NT2/D1 (cell line): ENCODE data around the gene EVPLL.
"Not testable (repeated sequence)": the region's sequence is repeated elsewhere in the genome, so short reads cannot be mapped to it uniquely, and the experiment has no call there.

Experiments used
- DNase-seq: peaks from one replicate; pipeline ENCODE4 v3.0.0-alpha.2; 2011; ENCODE audit warnings: low read depth, low spot score
- H3K27me3 ChIP-seq: 2 replicates; pipeline ENCODE4 v1.6.0; 2011; ENCODE audit warnings: mild to moderate bottlenecking; ENCODE audit not compliant: insufficient read length, insufficient read depth
- H3K36me3 ChIP-seq: 2 replicates; pipeline ENCODE4 v1.6.1; 2011; ENCODE audit warnings: mild to moderate bottlenecking, low read length, mixed read lengths; ENCODE audit not compliant: insufficient read depth, insufficient read length
- H3K4me1 ChIP-seq: 2 replicates; pipeline ENCODE4 v1.5.1; 2011; ENCODE audit not compliant: insufficient read depth, insufficient read length
- H3K4me3 ChIP-seq: 2 replicates; pipeline ENCODE4 v1.5.1; 2011; ENCODE audit warnings: low read depth; ENCODE audit not compliant: insufficient read length
- H3K9ac ChIP-seq: 2 replicates; pipeline ENCODE4 v1.6.0; 2011; ENCODE audit warnings: low read depth; ENCODE audit not compliant: insufficient read length
- H3K9me3 ChIP-seq: 2 replicates; pipeline ENCODE4 v1.5.1; 2011; ENCODE audit warnings: mild to moderate bottlenecking, low read length; ENCODE audit not compliant: insufficient read depth
- SUZ12 ChIP-seq: IDR thresholded peaks from 2 replicates; pipeline ENCODE4 v1.6.1; 2011; ENCODE audit not compliant: insufficient read length, insufficient read depth; ENCODE audit errors: extremely low read depth
- YY1 ChIP-seq: IDR thresholded peaks from 2 replicates; pipeline ENCODE4 v1.6.1; 2011; ENCODE audit not compliant: insufficient read length, insufficient read depth
- ZNF274 ChIP-seq: IDR thresholded peaks from 2 replicates; pipeline ENCODE4 v1.6.1; 2011; ENCODE audit warnings: mild to moderate bottlenecking, low read depth, low read length

EVPLL gene

GRCh38 chr17:18368946-18369345 lies 8.6 kb upstream of the EVPLL start:
- Histone ChIP-seq H3K4me1 (no peaks in the 10 kb centered on the region), H3K9me3 (no peaks in the 10 kb centered on the region), H3K4me3 (no peak overlapping the region), H3K36me3 (no peaks in the 10 kb centered on the region), H3K9ac (no peak overlapping the region), H3K27me3 (no peaks in the 10 kb centered on the region)
- DNase-seq: no peak
- TF ChIP-seq YY1: no peak
- no peak for TF ChIP-seq SUZ12
- no peak for TF ChIP-seq ZNF274

GRCh38 chr17:18370761-18371160 lies 6.8 kb upstream of the EVPLL start:
- no peaks in the 10 kb centered on the region for H3K4me1 ChIP-seq
- peaks cover 7% of the 10 kb centered on the region for H3K9me3 ChIP-seq
- H3K4me3 ChIP-seq: no peak overlapping the region
- DNase-seq: no peak
- no peaks in the 10 kb centered on the region for H3K36me3 ChIP-seq
- no peaks in the 10 kb centered on the region for H3K27me3 ChIP-seq
- H3K9ac ChIP-seq: no peak overlapping the region
- TF ChIP-seq ZNF274 (no peak), YY1 (no peak), SUZ12 (no peak)

GRCh38 chr17:18371455-18371854 lies 6.1 kb upstream of the EVPLL start:
- Histone ChIP-seq H3K9ac (no peak overlapping the region), H3K4me3 (no peak overlapping the region), H3K36me3 (no peaks in the 10 kb centered on the region), H3K9me3 (peaks cover 7% of the 10 kb centered on the region), H3K4me1 (no peaks in the 10 kb centered on the region), H3K27me3 (no peaks in the 10 kb centered on the region)
- no peak for DNase-seq
- no peak for TF ChIP-seq YY1

- not testable (repeated sequence) for H3K27me3 ChIP-seq, H3K4me3 ChIP-seq, H3K9ac ChIP-seq, H3K4me1 ChIP-seq, H3K36me3 ChIP-seq, DNase-seq, H3K9me3 ChIP-seq
Observed at GRCh38 chr17:18373181-18373580, 4.4 kb upstream of the EVPLL start.

- Histone ChIP-seq H3K4me3 (no peak overlapping the region), H3K9me3 (peaks cover 7% of the 10 kb centered on the region), H3K9ac (no peak overlapping the region), H3K36me3 (no peaks in the 10 kb centered on the region), H3K4me1 (no peaks in the 10 kb centered on the region), H3K27me3 (no peaks in the 10 kb centered on the region)
- DNase-seq: no peak
- TF ChIP-seq YY1 (no peak), ZNF274 (no peak), SUZ12 (no peak)
Observed at GRCh38 chr17:18374216-18374615, 3.4 kb upstream of the EVPLL start.

- Histone ChIP-seq H3K36me3 (no peaks in the 10 kb centered on the region), H3K27me3 (no peaks in the 10 kb centered on the region), H3K9ac (no peak overlapping the region), H3K4me1 (peaks cover 5% of the 10 kb centered on the region), H3K4me3 (no peak overlapping the region), H3K9me3 (peaks cover 7% of the 10 kb centered on the region)
- TF ChIP-seq YY1 (no peak), SUZ12 (no peak), ZNF274 (no peak)
- no peak for DNase-seq
Observed at GRCh38 chr17:18378205-18378505, 577 bp downstream of the EVPLL start.

- not testable (repeated sequence) for H3K36me3 ChIP-seq, H3K4me1 ChIP-seq, H3K9me3 ChIP-seq, DNase-seq, H3K4me3 ChIP-seq, H3K9ac ChIP-seq, H3K27me3 ChIP-seq
Observed at GRCh38 chr17:18378614-18379013, 1.0 kb downstream of the EVPLL start.

GRCh38 chr17:18379246-18380146 lies 1.9 kb downstream of the EVPLL start:
- Histone ChIP-seq H3K4me1 (peaks cover 5% of the 10 kb centered on the region), H3K9me3 (peaks cover 7% of the 10 kb centered on the region), H3K4me3 (no peak overlapping the region), H3K27me3 (no peaks in the 10 kb centered on the region), H3K9ac (no peak overlapping the region), H3K36me3 (no peaks in the 10 kb centered on the region)
- DNase-seq: no peak
- TF ChIP-seq YY1 (no peak), ZNF274 (no peak), SUZ12 (no peak)
